OCI-LY1 (cell line): ENCODE measurements around the gene SMPD3.

ENCODE experiments used
- EZH2 ChIP-seq: fragments of 200-600 bp; sonication (generic), shearing (Covaris generic); IDR thresholded peaks from 2 replicates; pipeline ENCODE4 v1.8.0; 2017; ENCODE audit warnings: borderline replicate concordance, mixed run types, mild to moderate bottlenecking, antibody characterized with exemption, low read length, moderate library complexity, mixed read lengths
- TF ChIP-seq, protein P1 (sequence below): fragments of 200-600 bp; sonication (generic), shearing (Covaris generic); IDR thresholded peaks from 2 replicates; pipeline ENCODE4 v1.5.1; 2017; ENCODE audit warnings: mild to moderate bottlenecking, antibody characterized with exemption, low read length, moderate library complexity, mixed read lengths

DNA sequence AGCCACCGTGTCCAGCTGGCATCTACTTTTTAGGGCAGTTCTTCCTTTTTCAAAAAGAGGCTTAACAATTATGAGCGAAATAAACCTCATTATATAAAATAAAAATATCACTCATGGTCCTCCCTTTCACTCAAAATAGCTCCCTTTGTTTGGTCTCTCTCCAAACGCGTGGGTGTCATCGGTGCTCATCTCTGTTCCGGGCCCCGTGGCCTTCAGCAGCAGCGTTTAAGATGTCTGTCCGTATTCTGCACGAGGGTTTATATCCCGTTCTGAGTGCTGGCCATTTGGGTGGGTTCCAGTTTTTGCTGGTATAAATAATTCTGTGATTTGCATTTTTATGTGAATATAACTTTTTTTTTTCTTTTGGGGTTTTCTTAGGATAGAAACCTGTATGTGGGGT is 104.1 kb downstream of the SMPD3 start:
- TF ChIP-seq, protein P1, sequence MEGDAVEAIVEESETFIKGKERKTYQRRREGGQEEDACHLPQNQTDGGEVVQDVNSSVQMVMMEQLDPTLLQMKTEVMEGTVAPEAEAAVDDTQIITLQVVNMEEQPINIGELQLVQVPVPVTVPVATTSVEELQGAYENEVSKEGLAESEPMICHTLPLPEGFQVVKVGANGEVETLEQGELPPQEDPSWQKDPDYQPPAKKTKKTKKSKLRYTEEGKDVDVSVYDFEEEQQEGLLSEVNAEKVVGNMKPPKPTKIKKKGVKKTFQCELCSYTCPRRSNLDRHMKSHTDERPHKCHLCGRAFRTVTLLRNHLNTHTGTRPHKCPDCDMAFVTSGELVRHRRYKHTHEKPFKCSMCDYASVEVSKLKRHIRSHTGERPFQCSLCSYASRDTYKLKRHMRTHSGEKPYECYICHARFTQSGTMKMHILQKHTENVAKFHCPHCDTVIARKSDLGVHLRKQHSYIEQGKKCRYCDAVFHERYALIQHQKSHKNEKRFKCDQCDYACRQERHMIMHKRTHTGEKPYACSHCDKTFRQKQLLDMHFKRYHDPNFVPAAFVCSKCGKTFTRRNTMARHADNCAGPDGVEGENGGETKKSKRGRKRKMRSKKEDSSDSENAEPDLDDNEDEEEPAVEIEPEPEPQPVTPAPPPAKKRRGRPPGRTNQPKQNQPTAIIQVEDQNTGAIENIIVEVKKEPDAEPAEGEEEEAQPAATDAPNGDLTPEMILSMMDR, result no peak
- TF ChIP-seq EZH2, result no peak
